Measurements from ENCODE around the gene RAB39B.
"Not testable (repeated sequence)": the region's sequence is repeated elsewhere in the genome, so short reads cannot be mapped to it uniquely, and the experiment has no call there.

RAB39B gene

DNA sequence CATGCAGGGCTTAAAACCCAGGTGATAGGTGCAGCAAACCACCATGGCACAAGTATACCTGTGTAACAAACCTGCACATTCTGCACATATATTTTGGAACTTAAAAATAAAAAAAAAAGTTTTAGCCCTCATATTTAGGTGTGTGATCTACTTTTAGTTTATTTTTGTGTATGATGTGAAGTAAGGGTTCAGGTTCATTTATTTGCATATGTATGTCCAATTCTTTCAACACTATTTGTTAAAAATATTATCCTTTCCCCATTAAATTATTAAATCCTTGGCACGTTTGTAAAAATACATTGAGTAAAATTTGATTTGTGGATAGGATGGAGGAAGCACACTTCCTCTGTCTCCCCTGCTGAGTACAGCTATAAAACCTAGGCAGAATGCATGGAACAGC, 12.9 kb downstream of the RAB39B start:
- Histone ChIP-seq H3K9me3 (ENCODE audit: control insufficient read depth in 5 of 5, low read length in 5 of 5) (peaks cover 0 to 4% (median 0%) of the 10 kb centered on the region in 5 donors), H3K27ac (ENCODE audit: low read depth, low read length) (no peak overlapping the region), H3K9ac (ENCODE audit: low read length in 5 of 5) (no peak overlapping the region), H3K4me3 (ENCODE audit: low read depth in 1 of 5, low read length in 5 of 5) (no peak overlapping the region), H3K36me3 (ENCODE audit: control insufficient read depth in 5 of 5, insufficient read depth in 5 of 5, low read length in 5 of 5) (no peaks in the 10 kb centered on the region), H3K27me3 (ENCODE audit: control insufficient read depth in 5 of 5, insufficient read depth in 4 of 5, low read length in 5 of 5) (no peaks in the 10 kb centered on the region), H3K4me1 (ENCODE audit: control insufficient read depth in 5 of 5, insufficient read depth in 5 of 5, low read length in 5 of 5) (no peaks in the 10 kb centered on the region)

DNA sequence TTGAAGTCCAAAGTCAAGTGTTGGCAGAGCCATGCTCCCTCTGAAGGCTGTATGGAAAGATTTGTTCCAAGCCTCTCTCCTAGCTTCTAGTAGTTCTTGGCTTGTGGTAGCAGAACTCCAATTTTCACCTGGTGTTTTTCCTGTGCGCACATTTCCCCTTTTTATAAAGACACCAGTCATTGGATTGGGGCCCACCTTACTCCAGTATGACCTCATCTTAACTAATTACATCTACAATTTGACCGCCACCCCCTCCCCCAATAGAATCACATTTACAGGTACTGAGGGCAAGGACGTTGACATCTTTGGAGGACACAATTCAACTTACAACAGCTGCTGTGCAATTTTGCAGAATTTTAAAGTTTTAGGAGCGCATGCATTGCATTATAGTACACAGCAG, 16.8 kb downstream of the RAB39B start:
- Histone ChIP-seq H3K36me3 (ENCODE audit: control insufficient read depth in 5 of 5, insufficient read depth in 5 of 5, low read length in 5 of 5) (no peaks in the 10 kb centered on the region), H3K9ac (ENCODE audit: low read length in 5 of 5) (no peak overlapping the region), H3K4me1 (ENCODE audit: control insufficient read depth in 5 of 5, insufficient read depth in 5 of 5, low read length in 5 of 5) (no peaks in the 10 kb centered on the region), H3K27ac (ENCODE audit: low read depth, low read length) (no peak overlapping the region), H3K27me3 (ENCODE audit: control insufficient read depth in 5 of 5, insufficient read depth in 4 of 5, low read length in 5 of 5) (no peaks in the 10 kb centered on the region), H3K4me3 (ENCODE audit: low read depth in 1 of 5, low read length in 5 of 5) (no peak overlapping the region), H3K9me3 (ENCODE audit: control insufficient read depth in 5 of 5, low read length in 5 of 5) (peaks cover 0 to 4% (median 0%) of the 10 kb centered on the region in 5 donors)

DNA sequence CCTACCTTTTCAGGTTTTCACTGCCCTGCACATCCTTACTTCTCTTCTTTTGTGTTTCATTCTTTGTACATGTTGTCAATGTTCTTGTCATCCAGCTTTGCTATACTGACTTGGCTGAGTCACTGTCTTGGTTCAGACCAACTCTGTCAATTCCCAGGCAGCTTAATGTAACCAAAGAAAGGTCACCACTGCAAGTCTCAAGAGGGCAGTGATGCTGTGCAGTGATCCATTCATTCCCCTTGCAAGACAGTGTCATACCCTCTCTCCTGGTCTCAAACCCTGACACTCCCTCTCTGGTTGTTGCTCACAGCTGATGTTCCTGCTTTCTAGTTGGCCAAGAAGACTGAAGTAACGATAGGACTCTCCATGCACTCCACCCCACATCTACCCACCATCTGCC, 17.5 kb downstream of the RAB39B start:
- Histone ChIP-seq H3K4me1 (ENCODE audit: control insufficient read depth in 5 of 5, insufficient read depth in 5 of 5, low read length in 5 of 5) (no peaks in the 10 kb centered on the region), H3K9ac (ENCODE audit: low read length in 5 of 5) (no peak overlapping the region), H3K36me3 (ENCODE audit: control insufficient read depth in 5 of 5, insufficient read depth in 5 of 5, low read length in 5 of 5) (no peaks in the 10 kb centered on the region), H3K9me3 (ENCODE audit: control insufficient read depth in 5 of 5, low read length in 5 of 5) (peaks cover 0 to 4% (median 0%) of the 10 kb centered on the region in 5 donors), H3K27me3 (ENCODE audit: control insufficient read depth in 5 of 5, insufficient read depth in 4 of 5, low read length in 5 of 5) (no peaks in the 10 kb centered on the region), H3K27ac (ENCODE audit: low read depth, low read length) (no peak overlapping the region), H3K4me3 (ENCODE audit: low read depth in 1 of 5, low read length in 5 of 5) (no peak overlapping the region)

DNA sequence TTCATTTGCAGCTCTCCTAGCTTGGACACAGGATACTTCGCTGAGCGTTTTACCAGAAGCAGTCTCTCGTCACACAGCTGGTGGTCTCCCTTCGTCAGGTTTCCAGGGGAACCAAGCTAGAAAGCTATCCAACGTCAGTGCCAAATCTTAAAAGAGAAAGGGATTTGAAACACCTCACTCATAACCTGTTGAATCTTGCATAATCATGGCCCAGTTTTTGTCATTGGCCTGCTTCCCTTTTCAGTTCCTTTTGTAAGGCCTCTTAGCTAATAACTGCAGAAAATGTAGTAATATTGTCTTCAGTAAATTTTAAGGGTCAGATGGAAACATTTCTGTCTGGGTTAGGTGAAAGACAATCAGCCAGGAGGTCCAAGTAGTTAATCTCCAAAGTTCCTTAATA, 22.0 kb downstream of the RAB39B start:
- H3K27me3 ChIP-seq (ENCODE audit: control insufficient read depth in 5 of 5, insufficient read depth in 4 of 5, low read length in 5 of 5), result peaks cover 0 to 5% (median 0%) of the 10 kb centered on the region in 5 donors
- no peak overlapping the region for H3K27ac ChIP-seq (ENCODE audit: low read depth, low read length)
- no peak overlapping the region for H3K4me3 ChIP-seq (ENCODE audit: low read depth in 1 of 5, low read length in 5 of 5)
- H3K36me3 ChIP-seq (ENCODE audit: control insufficient read depth in 5 of 5, insufficient read depth in 5 of 5, low read length in 5 of 5), result peaks cover 7 to 15% (median 10%) of the 10 kb centered on the region in 5 donors
- H3K4me1 ChIP-seq (ENCODE audit: control insufficient read depth in 5 of 5, insufficient read depth in 5 of 5, low read length in 5 of 5), result no peaks in the 10 kb centered on the region
- H3K9ac ChIP-seq (ENCODE audit: low read length in 5 of 5), result no peak overlapping the region
- H3K9me3 ChIP-seq (ENCODE audit: control insufficient read depth in 5 of 5, low read length in 5 of 5), result peaks cover 0 to 4% (median 0%) of the 10 kb centered on the region in 5 donors

DNA sequence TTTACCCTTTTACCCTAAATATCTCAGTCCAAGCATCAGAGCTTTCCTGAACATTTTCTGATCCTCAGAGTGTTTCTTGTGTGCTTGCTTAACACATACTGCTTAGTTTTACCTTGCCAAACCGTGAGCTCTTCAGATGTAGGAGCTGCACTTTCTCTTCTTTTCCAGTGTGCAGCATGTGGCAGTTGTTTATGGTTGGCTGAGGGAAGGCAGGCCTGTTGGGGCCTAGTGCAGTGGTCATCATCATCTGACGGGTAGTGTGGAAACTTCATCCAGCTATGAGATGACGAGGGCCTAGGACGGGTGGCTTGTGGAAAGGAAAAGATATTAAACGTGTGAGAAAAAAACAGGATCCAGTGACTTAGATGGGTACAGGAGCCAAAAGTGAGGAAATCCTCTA, 26.6 kb downstream of the RAB39B start:
- peaks cover 0 to 5% (median 0%) of the 10 kb centered on the region in 5 donors for H3K27me3 ChIP-seq (ENCODE audit: control insufficient read depth in 5 of 5, insufficient read depth in 4 of 5, low read length in 5 of 5)
- no peak overlapping the region for H3K9ac ChIP-seq (ENCODE audit: low read length in 5 of 5)
- H3K27ac ChIP-seq (ENCODE audit: low read depth, low read length), result no peak overlapping the region
- H3K4me1 ChIP-seq (ENCODE audit: control insufficient read depth in 5 of 5, insufficient read depth in 5 of 5, low read length in 5 of 5), result no peaks in the 10 kb centered on the region
- no peak overlapping the region for H3K4me3 ChIP-seq (ENCODE audit: low read depth in 1 of 5, low read length in 5 of 5)
- H3K9me3 ChIP-seq (ENCODE audit: control insufficient read depth in 5 of 5, low read length in 5 of 5), result no peaks in the 10 kb centered on the region
- peaks cover 11 to 31% (median 18%) of the 10 kb centered on the region in 5 donors for H3K36me3 ChIP-seq (ENCODE audit: control insufficient read depth in 5 of 5, insufficient read depth in 5 of 5, low read length in 5 of 5)

DNA sequence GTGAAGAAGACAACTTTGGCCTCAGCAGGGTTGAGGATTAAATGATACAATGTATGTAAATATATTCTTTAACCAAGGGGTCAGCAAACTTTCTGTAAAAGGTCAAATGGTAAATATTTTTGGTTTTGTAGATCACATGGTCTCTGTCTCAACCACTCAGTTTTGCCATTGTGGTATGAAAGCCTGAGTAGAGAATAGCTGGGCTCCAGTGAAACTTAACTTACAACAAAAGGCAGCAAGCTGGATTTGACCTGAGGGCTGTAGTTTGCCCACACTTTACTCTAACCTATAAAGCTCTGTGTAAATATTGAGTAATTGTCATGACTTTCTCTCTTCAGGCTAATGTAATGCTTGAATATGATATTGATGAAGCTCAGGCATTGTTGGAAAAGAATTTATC, 28.4 kb downstream of the RAB39B start:
- Histone ChIP-seq H3K27ac (ENCODE audit: low read depth, low read length) (no peak overlapping the region), H3K4me3 (ENCODE audit: low read depth in 1 of 5, low read length in 5 of 5) (no peak overlapping the region), H3K9me3 (ENCODE audit: control insufficient read depth in 5 of 5, low read length in 5 of 5) (no peaks in the 10 kb centered on the region), H3K9ac (ENCODE audit: low read length in 5 of 5) (no peak overlapping the region), H3K27me3 (ENCODE audit: control insufficient read depth in 5 of 5, insufficient read depth in 4 of 5, low read length in 5 of 5) (peaks cover 0 to 5% (median 0%) of the 10 kb centered on the region in 5 donors), H3K36me3 (ENCODE audit: control insufficient read depth in 5 of 5, insufficient read depth in 5 of 5, low read length in 5 of 5) (peaks cover 11 to 33% (median 22%) of the 10 kb centered on the region in 5 donors), H3K4me1 (ENCODE audit: control insufficient read depth in 5 of 5, insufficient read depth in 5 of 5, low read length in 5 of 5) (no peaks in the 10 kb centered on the region)

DNA sequence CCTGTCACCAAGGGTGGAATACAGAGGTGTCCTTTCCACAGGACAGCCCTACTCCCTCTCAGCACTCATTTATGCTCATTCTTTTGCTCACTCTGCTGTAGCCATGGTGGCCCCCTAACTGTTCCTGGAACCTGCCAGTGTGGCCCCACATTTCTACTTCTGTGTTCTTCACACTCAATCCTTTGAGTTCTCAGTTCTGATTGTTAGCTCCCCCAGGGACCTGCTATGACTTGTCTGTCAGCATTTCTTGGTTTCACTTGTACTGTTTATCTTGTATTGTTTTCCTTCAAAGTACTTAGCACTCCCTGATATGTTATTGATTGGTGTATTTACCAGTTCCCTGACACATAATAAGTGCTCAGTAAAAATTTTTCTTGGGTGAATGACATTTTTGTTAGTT, 33.1 kb downstream of the RAB39B start:
- Histone ChIP-seq H3K9ac (ENCODE audit: low read length in 5 of 5) (no peak overlapping the region), H3K4me3 (ENCODE audit: low read depth in 1 of 5, low read length in 5 of 5) (no peak overlapping the region), H3K36me3 (ENCODE audit: control insufficient read depth in 5 of 5, insufficient read depth in 5 of 5, low read length in 5 of 5) (peaks cover 14 to 32% (median 20%) of the 10 kb centered on the region in 5 donors), H3K4me1 (ENCODE audit: control insufficient read depth in 5 of 5, insufficient read depth in 5 of 5, low read length in 5 of 5) (no peaks in the 10 kb centered on the region), H3K9me3 (ENCODE audit: control insufficient read depth in 5 of 5, low read length in 5 of 5) (no peaks in the 10 kb centered on the region), H3K27ac (ENCODE audit: low read depth, low read length) (no peak overlapping the region), H3K27me3 (ENCODE audit: control insufficient read depth in 5 of 5, insufficient read depth in 4 of 5, low read length in 5 of 5) (no peaks in the 10 kb centered on the region)

DNA sequence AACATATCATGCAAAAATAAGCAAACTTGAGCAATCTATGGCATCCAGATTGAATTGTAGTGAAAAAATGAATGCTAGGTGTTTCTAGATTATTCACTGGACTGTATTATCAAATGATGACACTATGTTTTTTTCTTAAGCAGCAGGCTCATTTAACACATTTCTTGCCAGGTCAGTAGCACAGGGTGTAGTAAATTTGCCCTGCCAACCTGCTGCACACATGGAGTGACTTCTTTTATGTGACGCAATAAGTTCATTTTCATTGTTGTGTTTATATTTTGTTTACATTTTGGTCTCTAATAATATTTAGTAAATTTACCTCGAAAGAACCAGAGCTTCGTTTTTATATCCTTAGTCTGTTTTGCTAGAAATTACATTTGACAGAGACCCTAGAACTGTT, 38.5 kb downstream of the RAB39B start:
- H3K27ac ChIP-seq (ENCODE audit: low read depth, low read length), result no peak overlapping the region
- H3K27me3 ChIP-seq (ENCODE audit: control insufficient read depth in 5 of 5, insufficient read depth in 4 of 5, low read length in 5 of 5), result no peaks in the 10 kb centered on the region
- H3K4me1 ChIP-seq (ENCODE audit: control insufficient read depth in 5 of 5, insufficient read depth in 5 of 5, low read length in 5 of 5), result no peaks in the 10 kb centered on the region
- H3K4me3 ChIP-seq (ENCODE audit: low read depth in 1 of 5, low read length in 5 of 5), result no peak overlapping the region
- peaks cover 13 to 30% (median 18%) of the 10 kb centered on the region in 5 donors for H3K36me3 ChIP-seq (ENCODE audit: control insufficient read depth in 5 of 5, insufficient read depth in 5 of 5, low read length in 5 of 5)
- H3K9ac ChIP-seq (ENCODE audit: low read length in 5 of 5), result no peak overlapping the region
- no peaks in the 10 kb centered on the region for H3K9me3 ChIP-seq (ENCODE audit: control insufficient read depth in 5 of 5, low read length in 5 of 5)

DNA sequence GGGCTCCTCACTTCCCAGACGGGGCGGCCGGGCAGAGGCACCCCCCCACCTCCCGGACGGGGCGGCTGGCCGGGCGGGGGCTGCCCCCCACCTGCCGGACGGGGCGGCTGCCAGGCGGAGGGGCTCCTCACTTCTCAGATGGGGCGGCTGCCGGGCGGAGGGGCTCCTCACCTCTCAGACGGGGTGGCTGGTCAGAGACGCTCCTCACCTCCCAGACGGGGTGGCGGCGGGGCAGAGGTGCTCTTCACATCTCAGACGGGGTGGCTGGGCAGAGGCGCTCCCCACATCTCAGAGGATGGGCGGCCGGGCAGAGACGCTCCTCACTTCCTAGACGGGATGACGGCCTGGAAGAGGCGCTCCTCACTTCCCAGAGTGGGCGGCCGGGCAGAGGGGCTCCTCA, 40.5 kb downstream of the RAB39B start:
- not testable (repeated sequence) for H3K4me3 ChIP-seq (ENCODE audit: low read depth in 1 of 5, low read length in 5 of 5); H3K27ac ChIP-seq (ENCODE audit: low read depth, low read length); H3K4me1 ChIP-seq (ENCODE audit: control insufficient read depth in 5 of 5, insufficient read depth in 5 of 5, low read length in 5 of 5); H3K27me3 ChIP-seq (ENCODE audit: control insufficient read depth in 5 of 5, insufficient read depth in 4 of 5, low read length in 5 of 5); H3K9ac ChIP-seq (ENCODE audit: low read length in 5 of 5); H3K9me3 ChIP-seq (ENCODE audit: control insufficient read depth in 5 of 5, low read length in 5 of 5)
- H3K36me3 ChIP-seq (ENCODE audit: control insufficient read depth in 5 of 5, insufficient read depth in 5 of 5, low read length in 5 of 5), result peaks cover 9 to 22% (median 14%) of the 10 kb centered on the region in 5 donors

DNA sequence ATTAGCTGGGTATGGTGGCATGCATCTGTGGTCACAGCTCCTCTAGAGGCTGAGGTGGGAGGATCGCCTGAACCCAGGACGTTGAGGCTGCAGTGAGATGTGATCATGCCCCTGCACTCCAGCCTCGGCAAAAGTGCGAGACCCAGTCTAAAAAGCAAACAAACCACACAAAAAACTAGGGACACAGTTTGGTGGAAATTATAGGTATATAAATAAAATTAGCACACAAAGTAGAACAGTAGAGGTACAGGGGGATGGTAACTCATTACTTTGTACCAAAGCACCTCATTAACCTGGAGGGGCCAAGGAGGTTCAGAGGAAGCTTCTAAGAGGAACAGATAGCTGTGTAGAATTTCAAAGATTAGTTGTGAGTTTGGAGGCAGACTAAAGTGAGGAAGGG, 42.9 kb downstream of the RAB39B start:
- Histone ChIP-seq H3K9me3 (ENCODE audit: control insufficient read depth in 5 of 5, low read length in 5 of 5) (no peaks in the 10 kb centered on the region), H3K4me1 (ENCODE audit: control insufficient read depth in 5 of 5, insufficient read depth in 5 of 5, low read length in 5 of 5) (peaks cover 0 to 8% (median 2%) of the 10 kb centered on the region in 5 donors), H3K36me3 (ENCODE audit: control insufficient read depth in 5 of 5, insufficient read depth in 5 of 5, low read length in 5 of 5) (peaks cover 0 to 11% (median 2%) of the 10 kb centered on the region in 5 donors), H3K27me3 (ENCODE audit: control insufficient read depth in 5 of 5, insufficient read depth in 4 of 5, low read length in 5 of 5) (no peaks in the 10 kb centered on the region), H3K27ac (ENCODE audit: low read depth, low read length) (no peak overlapping the region), H3K4me3 (ENCODE audit: low read depth in 1 of 5, low read length in 5 of 5) (no peak overlapping the region), H3K9ac (ENCODE audit: low read length in 5 of 5) (no peak overlapping the region)

DNA sequence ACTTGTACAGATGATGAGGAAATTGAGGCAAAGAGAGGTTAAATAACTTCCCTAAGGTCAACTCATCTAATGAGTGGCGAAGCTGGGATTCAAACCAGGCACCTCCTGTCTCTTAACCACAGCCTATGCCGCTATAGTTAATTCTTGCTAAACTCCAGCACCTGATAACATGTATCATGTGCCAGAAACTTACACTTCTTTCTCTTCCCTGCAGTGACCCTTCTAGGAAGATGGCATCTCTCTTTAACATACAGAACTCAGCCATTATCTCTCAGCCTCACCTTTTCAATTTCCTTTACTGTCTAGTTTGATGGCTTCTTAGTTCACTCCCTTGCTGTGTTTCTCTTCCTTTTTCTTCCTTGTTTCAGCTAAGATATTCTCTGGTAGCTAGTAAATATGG, 45.5 kb downstream of the RAB39B start:
- Histone ChIP-seq H3K9me3 (ENCODE audit: control insufficient read depth in 5 of 5, low read length in 5 of 5) (no peaks in the 10 kb centered on the region), H3K4me1 (ENCODE audit: control insufficient read depth in 5 of 5, insufficient read depth in 5 of 5, low read length in 5 of 5) (peaks cover 2 to 8% (median 6%) of the 10 kb centered on the region in 5 donors), H3K27me3 (ENCODE audit: control insufficient read depth in 5 of 5, insufficient read depth in 4 of 5, low read length in 5 of 5) (no peaks in the 10 kb centered on the region), H3K9ac (ENCODE audit: low read length in 5 of 5) (no peak overlapping the region), H3K4me3 (ENCODE audit: low read depth in 1 of 5, low read length in 5 of 5) (no peak overlapping the region), H3K36me3 (ENCODE audit: control insufficient read depth in 5 of 5, insufficient read depth in 5 of 5, low read length in 5 of 5) (peaks cover 0 to 11% (median 0%) of the 10 kb centered on the region in 5 donors), H3K27ac (ENCODE audit: low read depth, low read length) (no peak overlapping the region)
